WTC11 (cell line): ENCODE results near the gene PIGS. TPM values are rescaled to one million over a fixed set of nuclear protein-coding genes. Genes with fewer than 3 reads are reported as not detected.

Source experiments
- ATAC-seq: fragments of 200-7000 bp; cut with Tn5 transposase; 2 replicates; pipeline ENCODE4 v1.10.0; 2021; ENCODE audit warnings: mild to moderate bottlenecking, moderate library complexity
- CTCF ChIA-PET: fragments of 300-600 bp; sonication (Branson Sonifier 250); formaldehyde crosslinking; loops from one replicate; lab custom pipeline; 2021; ENCODE audit warnings: antibody characterized with exemption; lab: Charles Lee
- POLR2A ChIA-PET: fragments of 350-600 bp; sonication (Branson Sonifier 250); formaldehyde crosslinking; loops from one replicate; lab custom pipeline; 2021; ENCODE audit warnings: antibody characterized with exemption; lab: Charles Lee
- DNase-seq: peaks from one replicate; pipeline ENCODE4 v3.0.0; 2021; ENCODE audit warnings: low spot score
- H3K27ac Mint-ChIP-seq: 2 replicates; pipeline ENCODE4 v1.8.0; 2021; ENCODE audit warnings: mixed read lengths
- H3K27me3 Mint-ChIP-seq: 2 replicates; pipeline ENCODE4 v1.8.0; 2021; ENCODE audit warnings: low read depth, mild to moderate bottlenecking, moderate library complexity, mixed read lengths
- H3K36me3 Mint-ChIP-seq: 2 replicates; pipeline ENCODE4 v1.8.0; 2021; ENCODE audit warnings: mixed read lengths
- H3K4me1 Mint-ChIP-seq: 2 replicates; pipeline ENCODE4 v1.8.0; 2022; ENCODE audit warnings: mixed read lengths
- H3K4me3 Mint-ChIP-seq: 2 replicates; pipeline ENCODE4 v1.8.0; 2021; ENCODE audit warnings: mild to moderate bottlenecking, moderate library complexity, mixed read lengths
- H3K9me3 Mint-ChIP-seq: 2 replicates; pipeline ENCODE4 v1.8.0; 2021; ENCODE audit warnings: mixed read lengths
- ATF3 ChIP-seq: sonication (generic); formaldehyde crosslinking; conservative IDR thresholded peaks from 2 replicates; pipeline ENCODE4 v1.8.1; 2022; ENCODE audit warnings: mild to moderate bottlenecking, missing genetic modification reagents
- E2F1 ChIP-seq: sonication (generic); formaldehyde crosslinking; IDR thresholded peaks from 2 replicates; pipeline ENCODE4 v1.8.0; 2022; ENCODE audit warnings: mild to moderate bottlenecking, missing genetic modification reagents
- ETV6 ChIP-seq: sonication (generic); formaldehyde crosslinking; IDR thresholded peaks from 2 replicates; pipeline ENCODE4 v1.8.1; 2022; ENCODE audit warnings: mild to moderate bottlenecking, missing genetic modification reagents
- FOXJ3 ChIP-seq: sonication (generic); formaldehyde crosslinking; IDR thresholded peaks from 2 replicates; pipeline ENCODE4 v1.9.0; 2021; ENCODE audit warnings: missing genetic modification reagents, mild to moderate bottlenecking, borderline replicate concordance
- HMGXB4 ChIP-seq: sonication (generic); formaldehyde crosslinking; IDR thresholded peaks from 2 replicates; pipeline ENCODE4 v1.8.1; 2023; ENCODE audit warnings: mild to moderate bottlenecking, moderate library complexity, missing genetic modification reagents
- IRF2 ChIP-seq: sonication (generic); formaldehyde crosslinking; IDR thresholded peaks from 2 replicates; pipeline ENCODE4 v1.8.0; 2022; ENCODE audit warnings: low read depth, missing genetic modification reagents, borderline replicate concordance
- JAZF1 ChIP-seq: fragments of 250-450 bp; sonication (Bioruptor Pico); IDR thresholded peaks from 2 replicates; pipeline ENCODE4 v1.9.0; 2021; ENCODE audit warnings: moderate library complexity, mild to moderate bottlenecking, inconsistent platforms
- KAT7 ChIP-seq: sonication (generic); formaldehyde crosslinking; IDR thresholded peaks from 2 replicates; pipeline ENCODE4 v1.8.1; 2023; ENCODE audit warnings: missing genetic modification reagents, mild to moderate bottlenecking, borderline replicate concordance
- MLX ChIP-seq: sonication (generic); formaldehyde crosslinking; IDR thresholded peaks from 2 replicates; pipeline ENCODE4 v1.8.1; 2023; ENCODE audit warnings: mild to moderate bottlenecking, missing genetic modification reagents, moderate library complexity
- MYBL2 ChIP-seq: sonication (generic); formaldehyde crosslinking; IDR thresholded peaks from 2 replicates; pipeline ENCODE4 v1.8.1; 2023; ENCODE audit warnings: mild to moderate bottlenecking, moderate library complexity, missing genetic modification reagents
- NFATC4 ChIP-seq: fragments of 250-450 bp; sonication (Bioruptor Pico); IDR thresholded peaks from 2 replicates; pipeline ENCODE4 v1.9.0; 2021; ENCODE audit warnings: mild to moderate bottlenecking
- NR1H2 ChIP-seq: sonication (generic); formaldehyde crosslinking; IDR thresholded peaks from 2 replicates; pipeline ENCODE4 v1.9.0; 2021; ENCODE audit warnings: mild to moderate bottlenecking, moderate library complexity, missing genetic modification reagents
- NR3C1 ChIP-seq: sonication (generic); formaldehyde crosslinking; conservative IDR thresholded peaks from 2 replicates; pipeline ENCODE4 v1.8.1; 2023; ENCODE audit warnings: low read depth, mild to moderate bottlenecking, missing genetic modification reagents
- OVOL2 ChIP-seq: fragments of 250-450 bp; sonication (Bioruptor Pico); IDR thresholded peaks from 2 replicates; pipeline ENCODE4 v1.9.0; 2021; ENCODE audit warnings: mild to moderate bottlenecking, borderline replicate concordance
- PREB ChIP-seq: sonication (generic); formaldehyde crosslinking; IDR thresholded peaks from 2 replicates; pipeline ENCODE4 v1.8.1; 2022; ENCODE audit warnings: mild to moderate bottlenecking, missing genetic modification reagents, moderate library complexity, borderline replicate concordance
- SOX15 ChIP-seq: fragments of 250-450 bp; sonication (Bioruptor Pico); IDR thresholded peaks from 2 replicates; pipeline ENCODE4 v1.9.0; 2021; ENCODE audit warnings: mild to moderate bottlenecking
- USF2 ChIP-seq: sonication (generic); formaldehyde crosslinking; IDR thresholded peaks from 2 replicates; pipeline ENCODE4 v1.8.1; 2023; ENCODE audit warnings: mild to moderate bottlenecking, missing genetic modification reagents, moderate library complexity
- ZNF138 ChIP-seq: sonication (generic); formaldehyde crosslinking; conservative IDR thresholded peaks from 2 replicates; pipeline ENCODE4 v1.8.1; 2022; ENCODE audit warnings: mild to moderate bottlenecking, moderate library complexity, missing genetic modification reagents
- ZNF232 ChIP-seq: sonication (generic); formaldehyde crosslinking; IDR thresholded peaks from 2 replicates; pipeline ENCODE4 v1.8.0; 2022; ENCODE audit warnings: mild to moderate bottlenecking, missing genetic modification reagents
- ZNF512 ChIP-seq: sonication (generic); formaldehyde crosslinking; IDR thresholded peaks from 2 replicates; pipeline ENCODE4 v1.8.1; 2022; ENCODE audit warnings: missing genetic modification reagents, borderline replicate concordance
- total RNA-seq: library from RNA; stranded (reverse); gene quantifications from 3 replicates; pipeline ENCODE4 v1.2.3, GENCODE V29; 2021

The PIGS gene
- total RNA-seq, 1 experiment from 2014 or later, result 50.6 TPM

- Mint-ChIP-seq H3K36me3 (peaks cover 20% of the 10 kb centered on the region), H3K4me1 (peaks cover 14% of the 10 kb centered on the region), H3K27me3 (peaks cover 3% of the 10 kb centered on the region; the same call in 1 of the 2 replicates), H3K27ac (peak overlapping the region; percentile 27), H3K4me3 (peak overlapping the region; percentile 91), H3K9me3 (no peaks in the 10 kb centered on the region)
- DNase-seq (no peak), ATAC-seq (no peak)
- ChIA-PET CTCF (interaction anchor here (2.6 to 4.9 kb wide), 2 partner anchors 22 to 75 kb away, joined by 10 to 26 read pairs; partner anchors contain the start of gene BLTP2), POLR2A (no interaction called here)
- TF ChIP-seq NR1H2 (CRISPR knock-in tag) (no peak), SOX15 (CRISPR knock-in tag) (no peak), MYBL2 (CRISPR knock-in tag) (no peak), NR3C1 (CRISPR knock-in tag) (no peak), IRF2 (no peak)
These were observed 1.9 kb downstream of the PIGS start for GRCh38 chr17:28569446-28569845.

GRCh38 chr17:28567604-28568003 is 3.7 kb downstream of the PIGS start:
- no peak for ATAC-seq
- POLR2A ChIA-PET, result no interaction called here
- Mint-ChIP-seq H3K27me3 (peaks cover under 1% of the 10 kb centered on the region; the same call in 1 of the 2 replicates), H3K27ac (peak overlapping the region; percentile 47; the same call in 1 of the 2 replicates), H3K9me3 (no peaks in the 10 kb centered on the region), H3K4me3 (no peak overlapping the region), H3K4me1 (peaks cover 14% of the 10 kb centered on the region), H3K36me3 (peaks cover 19% of the 10 kb centered on the region)
- TF ChIP-seq PREB (CRISPR knock-in tag), result no peak
- TF ChIP-seq JAZF1, result no peak
- no peak for TF ChIP-seq E2F1
- TF ChIP-seq ATF3 (CRISPR knock-in tag), result no peak
- TF ChIP-seq ETV6 (CRISPR knock-in tag), result no peak
- no peak for TF ChIP-seq ZNF232 (CRISPR knock-in tag)
- no peak for TF ChIP-seq ZNF512 (CRISPR knock-in tag)
- no peak for TF ChIP-seq HMGXB4
- no peak for TF ChIP-seq MLX
- no peak for TF ChIP-seq KAT7 (CRISPR knock-in tag)
- no peak for TF ChIP-seq FOXJ3 (CRISPR knock-in tag)
- TF ChIP-seq ZNF138, result no peak
- TF ChIP-seq NR1H2 (CRISPR knock-in tag), result no peak
- TF ChIP-seq USF2 (CRISPR knock-in tag), result no peak
- no peak for TF ChIP-seq NFATC4
- TF ChIP-seq OVOL2, result no peak
- no peak for DNase-seq
- CTCF ChIA-PET, result interaction anchor here (4.9 kb wide), 1 partner anchor 21 kb away, joined by 26 read pairs; no protein-coding TSS in a partner anchor
